BJ (cell line): ENCODE results near the gene ADGRG2. TPM values are rescaled to one million over a fixed set of nuclear protein-coding genes. Genes with fewer than 3 reads are reported as not detected.
"Not testable (repeated sequence)": the region's sequence is repeated elsewhere in the genome, so short reads cannot be mapped to it uniquely, and the experiment has no call there.

Experiments
- CTCF ChIA-PET: fragments of 350-600 bp; formaldehyde crosslinking; extraction: SDS; loops from one replicate; lab custom pipeline; 2021; ENCODE audit warnings: antibody characterized with exemption, inconsistent platforms; lab: Yijun Ruan, JAX
- POLR2A ChIA-PET: fragments of 300-600 bp; sonication (Branson Sonifier 250); formaldehyde crosslinking; extraction: SDS; loops from one replicate; lab custom pipeline; 2021; ENCODE audit warnings: antibody characterized with exemption; lab: Charles Lee
- DNase-seq: peaks from one replicate; pipeline ENCODE4 v3.0.0-alpha.2; 2011; ENCODE audit warnings: low read depth
- H3K27me3 ChIP-seq: 2 replicates; pipeline ENCODE4 v1.6.0; 2011; ENCODE audit warnings: low read length; ENCODE audit not compliant: control insufficient read depth, insufficient read depth
- H3K36me3 ChIP-seq: 2 replicates; pipeline ENCODE4 v1.5.1; 2011; ENCODE audit warnings: low read length; ENCODE audit not compliant: control insufficient read depth, insufficient read depth
- H3K4me3 ChIP-seq: 2 replicates; pipeline ENCODE4 v1.5.1; 2011; ENCODE audit warnings: low read depth, mild to moderate bottlenecking, control low read depth, low read length
- CTCF ChIP-seq: IDR thresholded peaks from 2 replicates; pipeline ENCODE4 v1.5.1; 2011; ENCODE audit warnings: low read depth, mild to moderate bottlenecking, control low read depth, inconsistent platforms, low read length, moderate library complexity; ENCODE audit not compliant: insufficient read depth
- polyA plus RNA-seq: library from polyadenylated mRNA; depleted of rRNA; stranded (reverse); fragments of >200 nt; gene quantifications from 2 replicates; pipeline ENCODE4 v1.2.3, GENCODE V29; 2011

ADGRG2 gene
- polyA plus RNA-seq, 1 experiment: 0.05 TPM

DNA sequence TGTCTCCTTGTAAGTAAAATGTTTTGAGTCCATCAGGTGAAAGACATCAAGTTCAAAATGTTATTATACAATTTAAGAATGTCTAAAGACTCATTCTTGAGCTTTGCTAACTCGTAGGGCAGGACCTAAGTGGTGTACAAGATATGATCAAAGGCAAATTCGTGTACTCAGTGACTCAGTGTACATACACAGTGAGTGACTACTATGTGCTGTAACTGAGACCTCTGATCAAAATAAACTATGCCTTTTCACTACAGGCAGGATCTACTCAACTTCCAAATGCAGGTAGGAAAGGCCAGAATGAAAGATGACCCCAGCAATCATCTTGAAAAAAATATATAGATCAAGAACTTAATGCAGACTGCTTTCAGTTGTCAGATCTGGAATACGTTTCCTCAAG, 49.9 kb downstream of the ADGRG2 start:
- ChIA-PET POLR2A (no interaction called here), CTCF (no interaction called here)
- no peak for DNase-seq
- Histone ChIP-seq H3K27me3 (no peaks in the 10 kb centered on the region), H3K4me3 (no peak overlapping the region), H3K36me3 (no peaks in the 10 kb centered on the region)
- no peak for TF ChIP-seq CTCF

- no peaks in the 10 kb centered on the region for H3K27me3 ChIP-seq
- H3K36me3 ChIP-seq: no peaks in the 10 kb centered on the region
- H3K4me3 ChIP-seq: no peak overlapping the region
- ChIA-PET POLR2A (no interaction called here), CTCF (no interaction called here)
- DNase-seq: no peak
- TF ChIP-seq CTCF: no peak
Measured at GRCh38 chrX:19070555-19070994, 51.7 kb downstream of the ADGRG2 start.

DNA sequence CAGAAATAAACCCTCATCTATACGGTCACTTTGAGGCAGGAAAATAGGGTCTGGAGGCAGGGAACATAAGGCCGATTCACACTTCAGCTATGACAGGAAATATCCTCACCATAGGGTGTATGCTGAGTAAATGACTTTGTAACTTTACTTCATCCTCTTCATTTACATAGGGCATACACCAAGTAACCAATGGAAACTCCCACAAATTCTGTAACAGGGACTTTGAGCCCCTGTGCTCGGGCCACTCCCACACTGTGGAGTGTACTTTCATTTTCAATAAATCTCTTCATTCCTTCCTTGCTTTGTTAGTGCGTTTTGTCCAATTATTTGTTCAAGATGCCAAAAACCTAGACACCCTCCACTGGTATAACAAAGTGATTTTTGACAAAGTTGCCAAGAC, 55.3 kb downstream of the ADGRG2 start:
- CTCF ChIA-PET, POLR2A ChIA-PET, DNase-seq, H3K27me3 ChIP-seq, H3K4me3 ChIP-seq, H3K36me3 ChIP-seq: not testable (repeated sequence)

DNA sequence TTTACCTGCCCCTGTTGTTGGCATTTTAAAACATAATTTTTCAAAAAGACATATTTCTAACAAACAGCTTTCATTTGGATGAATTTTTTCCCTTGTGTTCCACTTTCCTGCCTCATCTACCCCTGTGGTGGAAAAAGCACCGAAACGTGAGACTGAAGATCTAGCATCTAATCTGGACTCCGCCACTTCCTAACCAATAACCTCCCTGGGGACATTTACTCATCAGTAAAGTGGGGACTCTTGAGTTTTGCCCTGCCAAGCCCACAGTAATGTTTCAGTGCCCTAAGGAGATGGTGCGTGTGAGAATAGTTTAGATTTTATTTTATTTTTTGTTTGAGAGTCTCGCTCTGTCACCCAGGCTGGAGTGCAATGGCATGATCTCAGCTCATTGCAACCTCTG, 56.7 kb downstream of the ADGRG2 start:
- no peak for DNase-seq
- ChIA-PET CTCF (no interaction called here), POLR2A (no interaction called here)
- no peak for TF ChIP-seq CTCF
- Histone ChIP-seq H3K27me3 (no peaks in the 10 kb centered on the region), H3K36me3 (no peaks in the 10 kb centered on the region), H3K4me3 (no peak overlapping the region)

DNA sequence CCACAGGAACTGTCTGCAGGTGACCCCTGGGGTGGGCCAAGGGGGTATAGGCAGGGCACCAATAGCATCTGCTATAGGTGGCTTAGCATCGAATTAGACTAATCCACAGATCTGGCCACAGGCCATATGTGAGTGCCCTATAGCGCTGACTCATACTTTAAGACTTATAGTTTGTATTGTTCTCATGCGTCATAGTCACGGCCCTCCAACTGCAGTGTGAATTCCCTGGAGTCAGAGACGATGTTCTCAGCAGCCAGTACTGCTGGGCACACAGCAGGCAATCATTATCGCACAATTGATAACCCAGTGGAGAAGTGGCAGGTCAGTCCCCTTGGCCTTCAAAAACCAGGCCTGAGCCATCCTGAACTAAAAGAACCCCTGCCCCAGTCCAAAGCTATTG, 58.1 kb downstream of the ADGRG2 start:
- Histone ChIP-seq H3K36me3 (no peaks in the 10 kb centered on the region), H3K27me3 (no peaks in the 10 kb centered on the region), H3K4me3 (no peak overlapping the region)
- ChIA-PET CTCF (no interaction called here), POLR2A (no interaction called here)
- no peak for TF ChIP-seq CTCF
- DNase-seq: no peak

DNA sequence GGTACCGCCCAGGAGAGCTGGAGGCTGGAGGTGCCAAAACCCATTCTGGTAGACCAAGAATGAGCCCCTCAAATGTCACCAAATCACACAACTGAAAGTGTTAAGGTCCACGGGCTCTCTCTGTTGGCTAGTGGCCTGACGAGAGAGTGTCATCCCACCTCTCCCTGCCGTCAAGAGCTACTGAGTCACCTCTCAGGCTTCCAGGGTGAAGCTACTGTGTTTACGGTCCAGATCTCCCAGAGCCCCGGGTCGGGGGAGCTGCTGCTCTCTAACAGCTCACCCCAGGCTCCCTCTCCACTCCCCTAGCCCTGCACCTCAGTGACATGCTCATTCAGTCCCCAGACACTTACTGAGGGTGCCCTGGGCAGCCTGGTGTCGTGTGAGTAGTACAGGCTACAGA, 59.2 kb downstream of the ADGRG2 start:
- ChIA-PET CTCF (no interaction called here), POLR2A (no interaction called here)
- no peak for TF ChIP-seq CTCF
- Histone ChIP-seq H3K36me3 (no peaks in the 10 kb centered on the region), H3K4me3 (no peak overlapping the region), H3K27me3 (no peaks in the 10 kb centered on the region)
- DNase-seq: no peak
